ENCODE results near the gene FTL. TPM values are rescaled to one million over a fixed set of nuclear protein-coding genes. Genes with fewer than 3 reads are reported as not detected.

Gene FTL
- total and polyA plus RNA-seq, 8 donors: 394 to 1,473 (median 841) TPM

- DNase-seq (no peak), FAIRE-seq (no peak), ATAC-seq (no peak)
- whole genome bisulfite sequencing, 2 donors: 80 to 81% methylated on average over 7 of the region's 7 CpGs
- Histone ChIP-seq H3K9me3 (no peaks in the 10 kb centered on the region), H3K27me3 (no peaks in the 10 kb centered on the region), H3K36me3 (peaks cover 0 to 8% (median 0%) of the 10 kb centered on the region in 3 donors), H3K4me1 (peaks cover 0 to 7% (median 0%) of the 10 kb centered on the region in 3 donors), H3K4me3 (no peak overlapping the region), H3K27ac (no peak overlapping the region)
- TF ChIP-seq, protein P1, sequence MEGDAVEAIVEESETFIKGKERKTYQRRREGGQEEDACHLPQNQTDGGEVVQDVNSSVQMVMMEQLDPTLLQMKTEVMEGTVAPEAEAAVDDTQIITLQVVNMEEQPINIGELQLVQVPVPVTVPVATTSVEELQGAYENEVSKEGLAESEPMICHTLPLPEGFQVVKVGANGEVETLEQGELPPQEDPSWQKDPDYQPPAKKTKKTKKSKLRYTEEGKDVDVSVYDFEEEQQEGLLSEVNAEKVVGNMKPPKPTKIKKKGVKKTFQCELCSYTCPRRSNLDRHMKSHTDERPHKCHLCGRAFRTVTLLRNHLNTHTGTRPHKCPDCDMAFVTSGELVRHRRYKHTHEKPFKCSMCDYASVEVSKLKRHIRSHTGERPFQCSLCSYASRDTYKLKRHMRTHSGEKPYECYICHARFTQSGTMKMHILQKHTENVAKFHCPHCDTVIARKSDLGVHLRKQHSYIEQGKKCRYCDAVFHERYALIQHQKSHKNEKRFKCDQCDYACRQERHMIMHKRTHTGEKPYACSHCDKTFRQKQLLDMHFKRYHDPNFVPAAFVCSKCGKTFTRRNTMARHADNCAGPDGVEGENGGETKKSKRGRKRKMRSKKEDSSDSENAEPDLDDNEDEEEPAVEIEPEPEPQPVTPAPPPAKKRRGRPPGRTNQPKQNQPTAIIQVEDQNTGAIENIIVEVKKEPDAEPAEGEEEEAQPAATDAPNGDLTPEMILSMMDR (IDR thresholded peaks at IDR 0.05): no peak
- intact Hi-C loops (cut with DNase I): no loop called here
Observed at GRCh38 chr19:48987323-48987722, 22.2 kb downstream of the FTL start.

DNA sequence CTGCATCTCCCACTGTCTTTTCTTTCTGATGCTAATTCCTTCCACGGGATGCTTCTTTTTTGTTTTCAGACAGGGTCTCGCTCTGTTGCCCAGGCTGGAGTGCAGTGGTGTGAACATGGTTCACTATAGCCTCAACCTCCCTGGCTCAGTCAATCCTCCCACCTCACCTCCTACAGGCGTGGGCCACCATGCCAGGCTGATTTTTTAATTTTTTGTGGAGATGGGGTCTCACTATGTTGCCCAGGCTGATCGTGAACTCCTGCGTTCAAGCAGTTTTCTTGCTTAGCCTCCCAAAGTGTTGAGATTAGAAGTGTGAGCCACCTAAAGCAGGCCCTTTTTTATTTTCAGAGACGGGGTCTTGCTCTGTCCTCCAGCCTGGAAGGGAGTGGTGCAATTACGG is 23.2 kb downstream of the FTL start:
- Histone ChIP-seq H3K4me1 (peaks cover 0 to 7% (median 0%) of the 10 kb centered on the region in 3 donors), H3K27ac (no peak overlapping the region), H3K27me3 (no peaks in the 10 kb centered on the region), H3K4me3 (no peak overlapping the region), H3K9me3 (no peaks in the 10 kb centered on the region), H3K36me3 (peaks cover 0 to 8% (median 0%) of the 10 kb centered on the region in 3 donors)
- DNase-seq: no peak
- 93 to 97% methylated on average over 7 of the region's 7 CpGs for WGBS, 2 donors
- no peak for FAIRE-seq
- ATAC-seq: no peak
- intact Hi-C loops (cut with DNase I): no loop called here
- TF ChIP-seq, protein P1 (IDR thresholded peaks at IDR 0.05): no peak

DNA sequence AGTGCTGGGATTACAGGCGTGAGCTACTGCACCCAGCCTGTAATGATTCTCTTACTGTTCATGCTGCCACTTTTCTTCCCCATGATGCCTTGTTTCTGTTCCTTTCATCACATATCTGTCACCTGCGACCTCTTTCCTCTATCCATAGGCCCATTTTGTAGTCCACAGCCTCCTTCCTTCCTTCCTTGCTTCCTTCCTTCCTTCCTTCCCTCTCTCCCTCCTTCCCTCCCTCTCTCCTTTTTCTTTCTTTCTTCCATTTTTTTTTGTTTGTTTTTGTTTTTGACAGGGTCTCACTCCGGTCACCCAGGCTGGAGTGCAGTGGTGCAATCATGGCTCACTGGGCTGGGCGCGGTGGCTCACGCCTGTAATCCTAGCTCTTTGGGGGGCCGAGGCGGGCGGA is 23.8 kb downstream of the FTL start:
- TF ChIP-seq, protein P1 (IDR thresholded peaks at IDR 0.05): no peak
- peaks cover 0 to 7% (median 0%) of the 10 kb centered on the region in 3 donors for H3K4me1 ChIP-seq
- no peak for ATAC-seq
- H3K4me3 ChIP-seq: no peak overlapping the region
- H3K27ac ChIP-seq: no peak overlapping the region
- no peaks in the 10 kb centered on the region for H3K9me3 ChIP-seq
- no peak for DNase-seq
- 93 to 94% methylated on average over 9 of the region's 9 CpGs for WGBS, 2 donors
- intact Hi-C loops (cut with DNase I): no loop called here
- peaks cover 0 to 8% (median 0%) of the 10 kb centered on the region in 3 donors for H3K36me3 ChIP-seq
- H3K27me3 ChIP-seq: no peaks in the 10 kb centered on the region
- FAIRE-seq: no peak

DNA sequence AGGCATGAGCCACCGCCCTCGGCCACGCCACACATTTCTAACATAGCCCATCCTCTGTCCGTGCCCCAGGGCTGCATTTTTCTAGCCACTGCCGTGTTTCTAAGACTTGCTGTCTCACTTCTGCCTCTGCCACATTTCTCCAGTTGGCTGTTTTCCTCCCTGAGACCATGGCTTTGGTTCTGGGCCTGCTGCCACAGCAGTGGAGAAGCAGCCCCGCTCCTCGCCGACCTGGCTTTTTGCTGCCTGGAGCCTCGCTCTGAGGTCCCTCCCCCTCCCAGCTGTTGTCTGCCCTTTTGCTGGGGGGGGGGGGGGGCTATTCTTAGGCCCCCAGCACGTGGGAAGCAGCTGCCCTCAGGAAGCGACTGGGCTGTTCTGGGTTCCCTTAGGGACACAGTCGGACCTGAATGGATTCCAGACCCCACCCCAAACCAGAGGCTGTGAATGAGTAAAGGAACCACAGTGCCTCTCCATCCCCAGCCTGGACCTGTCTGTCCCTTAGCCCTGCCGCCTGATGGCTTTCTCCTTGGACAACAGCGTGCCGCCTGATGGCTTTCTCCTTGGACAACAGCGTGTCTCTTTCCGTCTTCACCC is 24.7 kb downstream of the FTL start:
- Histone ChIP-seq H3K27ac (no peak overlapping the region), H3K4me3 (no peak overlapping the region), H3K4me1 (peaks cover 5 to 14% (median 6%) of the 10 kb centered on the region in 3 donors), H3K36me3 (peaks cover 0 to 5% (median 0%) of the 10 kb centered on the region in 3 donors), H3K9me3 (no peaks in the 10 kb centered on the region), H3K27me3 (no peaks in the 10 kb centered on the region)
- ATAC-seq: no peak
- intact Hi-C loops (cut with DNase I): no loop called here
- no peak for DNase-seq
- TF ChIP-seq, protein P1 (IDR thresholded peaks at IDR 0.05): no peak
- WGBS, 2 donors: 82 to 88% methylated on average over 17 of the region's 17 CpGs
- no peak for FAIRE-seq

- Histone ChIP-seq H3K27ac (no peak overlapping the region), H3K27me3 (no peaks in the 10 kb centered on the region), H3K4me1 (peaks cover 5 to 15% (median 6%) of the 10 kb centered on the region in 3 donors), H3K9me3 (no peaks in the 10 kb centered on the region), H3K4me3 (no peak overlapping the region), H3K36me3 (no peaks in the 10 kb centered on the region)
- intact Hi-C loops (cut with DNase I): no loop called here
- 80 to 83% methylated on average over 4 of the region's 4 CpGs for WGBS, 2 donors
- no peak for DNase-seq
- FAIRE-seq: no peak
- TF ChIP-seq, protein P1 (IDR thresholded peaks at IDR 0.05): no peak
- no peak for ATAC-seq
Observed at GRCh38 chr19:48990400-48990799, 25.3 kb downstream of the FTL start.
